Activated CD4-positive, alpha-beta T cell treated with anti-CD3 and anti-CD28 coated beads, Interleukin-2, amount 50 U/mL, for 48 hours (primary cell): Measurements from ENCODE around the gene PIK3CG.

Experiments
- DNase-seq, 2 experiments: peaks; one replicate each; pipeline ENCODE4 v3.0.0-alpha.2; 2020

PIK3CG gene

DNA sequence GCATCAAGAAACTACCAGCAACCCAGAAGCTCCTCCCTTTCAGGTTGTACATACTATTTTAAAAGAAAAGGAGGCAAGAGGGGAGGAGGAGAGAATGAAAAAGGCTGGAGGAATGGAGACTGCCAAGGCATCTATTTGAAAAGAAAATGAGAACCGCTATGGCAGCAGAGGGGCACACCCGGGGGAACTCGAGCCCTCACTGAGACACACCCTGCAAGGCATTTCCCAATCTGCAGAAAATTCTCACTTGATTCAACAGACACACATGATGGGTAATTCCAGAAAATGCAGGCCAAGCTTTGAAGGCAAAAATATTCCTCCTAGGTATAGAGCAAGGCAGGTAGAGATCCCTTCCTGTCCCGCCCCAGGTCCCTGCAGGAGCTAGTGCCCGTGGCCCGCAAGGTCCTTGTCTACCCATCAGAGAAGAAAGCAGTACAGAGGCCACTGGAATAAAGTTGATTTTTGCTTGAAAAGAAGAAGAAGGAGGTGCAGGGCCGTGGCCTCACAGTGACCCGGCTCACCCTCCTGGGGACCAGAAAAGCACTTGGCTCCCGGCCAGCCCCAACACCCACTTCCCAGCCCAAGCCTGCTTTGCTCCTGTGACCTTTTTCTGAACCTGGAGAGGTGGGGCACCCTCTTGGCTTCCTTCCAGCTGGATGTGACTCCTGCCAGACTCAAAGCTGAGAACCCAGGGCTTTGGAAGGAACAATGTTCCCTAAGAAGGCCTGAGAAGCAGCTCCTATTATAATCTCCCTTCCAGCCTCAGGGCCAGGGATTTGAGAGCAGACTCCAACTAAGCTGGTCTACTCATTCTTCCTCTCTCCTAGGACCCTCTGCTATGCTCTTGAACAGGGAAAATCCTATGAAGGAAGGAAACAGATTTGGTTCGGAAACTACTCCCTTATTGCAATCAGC lies 6.2 kb upstream of the PIK3CG start:
- DNase-seq: no peak

DNA sequence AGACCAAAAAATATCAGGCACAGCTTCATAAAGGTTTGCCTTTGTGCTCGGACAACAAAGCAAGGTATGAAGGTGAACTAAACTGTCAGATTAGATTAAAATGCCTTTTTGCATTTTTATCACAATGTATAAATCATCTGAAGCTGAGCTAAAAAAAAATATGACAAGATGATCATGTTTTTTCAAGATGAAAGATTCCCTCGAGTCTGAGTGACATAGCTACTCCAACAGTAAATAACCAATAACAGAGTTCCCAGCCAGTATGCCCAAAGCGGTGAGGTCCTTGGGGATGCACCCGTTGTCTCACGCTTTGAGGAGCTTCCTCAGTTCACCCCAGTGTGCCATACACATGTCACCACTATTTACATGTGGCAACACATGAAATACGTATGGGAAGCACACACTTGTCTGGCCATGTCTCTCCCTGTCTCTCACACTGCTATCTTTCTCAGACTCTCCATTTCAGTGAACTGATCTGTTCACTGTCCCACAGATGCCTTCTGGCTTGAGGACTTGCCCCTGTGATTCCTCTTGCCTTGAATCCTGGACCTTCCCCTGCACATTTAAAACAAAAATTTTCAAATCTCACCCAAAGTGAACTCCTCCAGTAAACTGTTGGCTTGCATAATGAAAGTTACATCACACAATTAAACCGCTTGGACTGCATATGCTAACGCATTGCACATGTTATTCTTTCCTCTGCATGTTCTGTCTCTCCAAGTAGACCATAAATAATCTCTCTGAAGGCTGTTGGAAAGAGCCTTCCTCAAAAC lies 2.6 kb upstream of the PIK3CG start:
- DNase-seq: no peak

DNA sequence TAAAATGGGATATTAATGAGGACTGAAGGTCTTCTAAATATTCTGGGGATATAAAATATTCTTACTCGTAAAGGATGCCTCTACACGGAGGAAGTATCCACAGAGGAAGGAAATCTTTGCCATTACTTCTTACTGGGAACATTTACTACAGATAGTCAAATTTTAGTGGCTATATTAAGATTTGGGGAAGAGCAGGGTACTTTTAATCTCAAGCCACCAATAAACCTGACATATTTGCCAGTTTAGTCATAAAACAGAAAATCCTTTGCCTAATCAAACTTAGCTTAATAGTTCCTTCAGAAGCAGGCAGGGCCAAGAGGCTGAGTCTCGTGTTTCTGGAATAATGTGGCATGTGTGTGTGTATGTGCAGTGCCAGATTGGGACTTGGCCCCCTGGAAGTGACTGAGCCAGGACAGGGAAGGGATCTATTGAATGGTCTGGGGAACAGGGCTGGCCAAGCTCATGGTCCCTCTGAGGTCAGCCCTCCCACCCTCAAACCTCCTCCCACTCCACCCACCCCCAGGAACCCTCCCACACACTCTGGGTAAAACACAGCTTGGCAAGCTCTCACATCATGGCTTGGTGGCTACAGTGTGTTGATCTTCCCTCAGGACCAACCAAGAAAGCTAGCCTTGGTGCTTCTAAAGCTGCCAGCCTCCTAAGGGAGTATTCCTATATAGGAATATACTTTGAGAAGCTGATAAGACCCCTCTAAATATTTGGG lies 1.6 kb upstream of the PIK3CG start:
- DNase-seq: no peak

DNA sequence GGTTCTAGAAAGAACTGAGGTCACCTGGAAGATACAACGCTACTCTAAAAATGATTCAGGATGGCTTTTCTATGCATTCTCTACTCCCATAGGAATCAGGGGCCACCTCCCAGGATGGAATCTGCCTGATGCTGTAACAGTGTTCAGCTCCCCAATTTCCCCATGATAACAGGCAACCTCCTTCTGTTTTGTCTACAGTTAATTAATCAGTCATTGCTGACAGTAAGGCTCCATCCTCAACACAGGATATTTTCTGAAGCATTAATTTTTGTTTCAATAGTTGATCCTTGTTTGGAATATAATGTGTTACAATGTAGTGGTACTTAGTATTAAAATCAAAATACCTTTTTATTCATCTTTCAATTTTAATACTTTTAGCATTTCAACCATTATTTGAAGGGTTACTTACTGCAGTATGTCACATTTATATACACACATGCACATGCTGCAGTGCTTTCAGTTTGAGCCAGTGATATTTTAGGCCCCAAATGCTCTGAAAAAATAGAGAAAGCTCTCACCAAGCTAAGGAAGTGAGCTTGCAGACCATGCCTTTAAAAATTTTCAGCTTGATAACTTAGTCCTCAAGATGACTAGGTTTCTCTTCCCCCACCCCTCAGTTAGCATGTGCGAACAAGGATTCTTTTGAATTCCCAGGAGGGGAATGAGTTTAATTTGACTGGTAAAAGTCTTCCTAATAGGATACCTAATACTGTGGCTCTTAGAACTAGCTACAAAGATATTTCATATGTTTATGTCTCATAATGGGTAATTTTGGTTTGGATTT lies 592 bp upstream of the PIK3CG start:
- DNase-seq: no peak

- peak in 1 of 2 experiments; percentile 24 for DNase-seq
Measured at GRCh38 chr7:106866298-106867281, 1.5 kb downstream of the PIK3CG start.

- no peak for DNase-seq
Measured at GRCh38 chr7:106867641-106868351, 2.7 kb downstream of the PIK3CG start.

GRCh38 chr7:106868364-106868763 lies 3.3 kb downstream of the PIK3CG start:
- DNase-seq: no peak

- no peak for DNase-seq
Measured at GRCh38 chr7:106869954-106870353, 4.9 kb downstream of the PIK3CG start.

GRCh38 chr7:106870528-106870927 lies 5.4 kb downstream of the PIK3CG start:
- DNase-seq: no peak

- no peak for DNase-seq
Measured at GRCh38 chr7:106870983-106871410, 5.9 kb downstream of the PIK3CG start.

- no peak for DNase-seq
Measured at GRCh38 chr7:106871793-106872571, 6.9 kb downstream of the PIK3CG start.

- DNase-seq: no peak
Measured at GRCh38 chr7:106872763-106873162, 7.7 kb downstream of the PIK3CG start.

DNA sequence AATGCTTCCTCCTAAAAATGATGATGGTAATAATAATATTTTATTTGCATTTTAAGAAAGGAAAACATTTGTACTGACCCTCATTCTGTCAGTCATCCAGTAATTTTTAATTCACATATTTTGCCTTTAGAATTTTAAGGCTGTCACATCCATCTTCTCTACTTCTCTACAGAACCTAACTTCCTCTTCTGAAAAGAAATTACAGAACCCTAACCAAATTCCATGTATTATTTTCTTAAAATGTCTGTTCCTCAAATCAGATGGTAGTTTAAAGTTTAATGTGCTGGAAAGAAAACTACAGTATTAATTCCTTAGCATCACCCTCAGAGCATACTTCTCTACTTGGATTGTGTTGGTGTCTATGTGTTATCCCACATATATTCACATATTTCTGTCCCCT lies 9.0 kb downstream of the PIK3CG start:
- no peak for DNase-seq

- no peak for DNase-seq
Measured at GRCh38 chr7:106875508-106875907, 10.4 kb downstream of the PIK3CG start.

- DNase-seq: no peak
Measured at GRCh38 chr7:106878748-106879439, 13.8 kb downstream of the PIK3CG start.

GRCh38 chr7:106881984-106882383 lies 16.9 kb downstream of the PIK3CG start:
- no peak for DNase-seq

GRCh38 chr7:106883456-106884026 lies 18.5 kb downstream of the PIK3CG start:
- no peak for DNase-seq

- DNase-seq: no peak
Measured at GRCh38 chr7:106885652-106886051, 20.6 kb downstream of the PIK3CG start.

GRCh38 chr7:106887421-106887820 lies 22.3 kb downstream of the PIK3CG start:
- DNase-seq: no peak
